Mammary epithelial cell (primary cell): ENCODE results near the gene TTPAL.

Source experiments
- EZH2 ChIP-seq: IDR thresholded peaks from 2 replicates; pipeline ENCODE4 v1.6.1; 2012; ENCODE audit warnings: low read length, inconsistent platforms, borderline replicate concordance
- TF ChIP-seq, protein P1 (sequence below), 2 donors: IDR thresholded peaks in 1 of 2; conservative IDR thresholded peaks in 1 of 2; 2 replicates each; pipeline ENCODE4 v1.5.1; 2011 to 2012; ENCODE audit warnings: inconsistent platforms in 2 of 2, low read length in 2 of 2, mild to moderate bottlenecking in 2 of 2, control low read depth in 1 of 2, low read depth in 1 of 2; ENCODE audit not compliant: insufficient read depth in 1 of 2; ENCODE audit errors: extremely low read depth in 1 of 2

DNA sequence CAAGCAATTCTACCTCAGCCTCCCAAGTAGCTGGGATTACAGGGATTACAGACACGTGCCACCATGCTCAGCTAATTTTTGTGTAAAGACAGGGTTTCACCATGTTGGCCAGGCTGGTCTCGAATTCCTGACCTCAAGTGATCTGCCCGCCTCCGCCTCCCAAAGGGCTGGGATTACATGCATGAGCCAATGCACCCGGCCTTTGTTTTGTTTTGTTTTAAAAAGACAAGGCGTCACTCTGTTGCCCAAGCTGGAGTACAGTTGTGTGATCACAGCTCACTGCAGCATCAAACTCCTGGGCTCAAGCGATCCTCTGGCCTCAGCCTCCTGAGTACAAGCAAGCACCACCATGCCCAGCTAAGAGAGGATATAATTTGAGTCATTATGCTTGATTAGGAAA is 40.8 kb downstream of the TTPAL start:
- TF ChIP-seq, protein P1, sequence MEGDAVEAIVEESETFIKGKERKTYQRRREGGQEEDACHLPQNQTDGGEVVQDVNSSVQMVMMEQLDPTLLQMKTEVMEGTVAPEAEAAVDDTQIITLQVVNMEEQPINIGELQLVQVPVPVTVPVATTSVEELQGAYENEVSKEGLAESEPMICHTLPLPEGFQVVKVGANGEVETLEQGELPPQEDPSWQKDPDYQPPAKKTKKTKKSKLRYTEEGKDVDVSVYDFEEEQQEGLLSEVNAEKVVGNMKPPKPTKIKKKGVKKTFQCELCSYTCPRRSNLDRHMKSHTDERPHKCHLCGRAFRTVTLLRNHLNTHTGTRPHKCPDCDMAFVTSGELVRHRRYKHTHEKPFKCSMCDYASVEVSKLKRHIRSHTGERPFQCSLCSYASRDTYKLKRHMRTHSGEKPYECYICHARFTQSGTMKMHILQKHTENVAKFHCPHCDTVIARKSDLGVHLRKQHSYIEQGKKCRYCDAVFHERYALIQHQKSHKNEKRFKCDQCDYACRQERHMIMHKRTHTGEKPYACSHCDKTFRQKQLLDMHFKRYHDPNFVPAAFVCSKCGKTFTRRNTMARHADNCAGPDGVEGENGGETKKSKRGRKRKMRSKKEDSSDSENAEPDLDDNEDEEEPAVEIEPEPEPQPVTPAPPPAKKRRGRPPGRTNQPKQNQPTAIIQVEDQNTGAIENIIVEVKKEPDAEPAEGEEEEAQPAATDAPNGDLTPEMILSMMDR (conservative IDR thresholded peaks at IDR 0.05 in 1 of 2, IDR thresholded peaks at IDR 0.05 in 1 of 2; ENCODE audit: extremely low read depth in 1 of 2, insufficient read depth in 1 of 2, low read depth in 1 of 2, low read length in 2 of 2), result no peak
- no peak for TF ChIP-seq EZH2
